CD4-positive, alpha-beta T cell treated with Interleukin-6 at 100 ng/mL for 8 hours (primary cell): ENCODE measurements around the gene TMEM151A.
"Not testable (repeated sequence)": the region's sequence is repeated elsewhere in the genome, so short reads cannot be mapped to it uniquely, and the experiment has no call there.

Experiments
- DNase-seq: peaks from one replicate; pipeline ENCODE4 v3.0.0-alpha.2; 2020; ENCODE audit warnings: mixed read lengths, low spot score

TMEM151A gene

DNA sequence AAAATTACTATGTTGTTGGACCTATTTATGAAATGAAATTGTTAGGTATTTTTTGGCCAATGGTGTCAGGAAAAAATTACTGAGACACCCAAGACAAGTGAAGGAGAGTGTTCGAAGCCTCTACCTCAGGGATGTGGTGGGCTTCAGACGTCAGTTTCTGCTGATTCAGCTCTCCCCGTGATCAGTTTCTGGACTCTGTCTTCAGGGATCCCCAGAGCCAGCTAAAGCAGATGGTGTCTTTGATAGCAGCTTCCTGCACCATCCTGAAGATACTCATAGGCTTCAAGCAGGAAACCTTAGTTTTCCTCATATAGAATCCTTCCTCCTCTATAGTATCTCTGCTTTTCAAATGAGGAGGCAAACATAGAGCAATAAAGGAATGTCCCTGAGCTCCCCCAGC lies 17.8 kb downstream of the TMEM151A start:
- DNase-seq = no peak

GRCh38 chr11:66310324-66310723 lies 18.6 kb downstream of the TMEM151A start:
- no peak for DNase-seq

DNA sequence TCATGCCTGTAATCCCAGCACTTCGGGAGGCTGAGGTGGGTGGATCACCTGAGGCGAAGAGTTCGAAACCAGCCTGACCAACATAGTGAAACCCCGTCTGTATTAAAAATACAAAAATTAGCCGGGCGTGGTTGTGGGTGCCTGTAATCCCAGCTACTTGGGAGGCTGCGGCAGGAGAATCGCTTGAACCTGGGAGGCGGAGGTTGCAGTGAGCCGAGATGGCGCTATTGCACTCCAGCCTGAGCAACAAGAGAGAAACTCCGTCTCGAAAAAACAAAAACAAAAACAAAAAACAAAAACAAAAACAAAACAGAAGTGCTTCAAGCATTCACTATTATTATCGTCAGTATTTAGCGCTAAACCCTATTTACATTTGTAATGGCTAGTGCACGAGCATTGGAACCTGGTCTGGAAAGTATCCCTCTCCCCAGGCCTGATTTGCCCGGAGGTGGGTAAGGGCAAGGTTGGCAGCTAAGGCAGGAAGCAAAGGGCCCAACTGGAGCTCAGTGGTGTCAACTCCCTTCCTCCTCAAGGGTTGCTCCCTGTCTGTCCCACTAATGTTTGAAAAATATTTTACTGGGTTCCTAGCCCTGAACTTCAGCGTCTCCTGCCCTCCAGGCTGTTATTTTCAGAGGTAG lies 19.2 kb downstream of the TMEM151A start:
- DNase-seq = not testable (repeated sequence)

DNA sequence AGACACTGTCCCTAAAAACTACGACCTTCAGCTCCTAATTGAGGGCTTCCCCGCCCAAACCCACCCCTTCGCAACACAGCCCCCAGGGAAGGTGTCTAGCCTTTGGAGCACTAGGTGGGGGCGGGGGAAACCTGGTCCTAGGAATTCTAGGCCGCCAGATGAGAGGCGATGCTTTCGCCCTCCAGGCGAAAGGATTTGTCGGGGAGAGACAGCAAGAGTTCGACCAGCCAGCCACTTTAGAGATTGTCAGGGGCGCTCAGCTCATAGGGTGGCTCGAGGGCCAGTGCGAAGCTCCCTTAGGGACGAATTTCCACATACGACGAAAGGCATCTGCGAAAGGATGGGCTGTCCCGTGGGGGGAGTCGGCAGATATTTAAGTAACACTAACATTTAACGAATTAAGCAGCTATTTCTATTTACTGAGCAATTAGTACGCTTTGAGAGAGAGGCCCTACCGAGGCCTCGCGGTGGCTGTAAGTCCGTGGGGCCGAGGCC lies 19.8 kb downstream of the TMEM151A start:
- DNase-seq = no peak

DNA sequence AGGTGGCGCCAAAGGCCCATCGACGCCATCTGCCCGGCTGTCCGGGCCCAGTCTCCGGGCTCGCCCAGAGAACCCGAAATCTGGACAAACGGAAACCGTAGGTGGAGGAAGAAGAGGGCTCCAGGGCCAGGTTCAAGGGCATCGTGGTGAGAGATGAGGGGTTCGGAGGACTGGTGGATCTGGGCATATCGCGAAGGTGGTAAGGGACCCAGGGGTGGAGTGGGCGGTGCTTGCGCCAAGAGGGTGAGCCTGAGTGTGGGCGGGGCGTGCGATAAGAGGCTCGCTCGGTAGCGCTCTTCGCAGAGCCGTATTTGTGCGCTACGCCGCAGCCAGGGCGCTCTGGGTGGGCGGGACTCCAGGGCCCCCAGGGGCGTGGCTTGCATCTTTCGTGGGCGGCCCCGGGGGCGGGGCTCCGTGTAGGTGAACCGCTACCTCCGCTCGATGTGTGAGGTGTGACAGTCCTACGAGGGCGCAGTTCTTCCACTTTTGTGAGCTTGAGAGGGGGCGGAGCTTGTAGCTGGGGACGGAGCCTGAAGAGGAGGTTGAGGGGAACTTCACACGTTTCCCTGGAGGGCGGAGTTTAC lies 20.4 kb downstream of the TMEM151A start:
- peak; percentile 99 for DNase-seq

DNA sequence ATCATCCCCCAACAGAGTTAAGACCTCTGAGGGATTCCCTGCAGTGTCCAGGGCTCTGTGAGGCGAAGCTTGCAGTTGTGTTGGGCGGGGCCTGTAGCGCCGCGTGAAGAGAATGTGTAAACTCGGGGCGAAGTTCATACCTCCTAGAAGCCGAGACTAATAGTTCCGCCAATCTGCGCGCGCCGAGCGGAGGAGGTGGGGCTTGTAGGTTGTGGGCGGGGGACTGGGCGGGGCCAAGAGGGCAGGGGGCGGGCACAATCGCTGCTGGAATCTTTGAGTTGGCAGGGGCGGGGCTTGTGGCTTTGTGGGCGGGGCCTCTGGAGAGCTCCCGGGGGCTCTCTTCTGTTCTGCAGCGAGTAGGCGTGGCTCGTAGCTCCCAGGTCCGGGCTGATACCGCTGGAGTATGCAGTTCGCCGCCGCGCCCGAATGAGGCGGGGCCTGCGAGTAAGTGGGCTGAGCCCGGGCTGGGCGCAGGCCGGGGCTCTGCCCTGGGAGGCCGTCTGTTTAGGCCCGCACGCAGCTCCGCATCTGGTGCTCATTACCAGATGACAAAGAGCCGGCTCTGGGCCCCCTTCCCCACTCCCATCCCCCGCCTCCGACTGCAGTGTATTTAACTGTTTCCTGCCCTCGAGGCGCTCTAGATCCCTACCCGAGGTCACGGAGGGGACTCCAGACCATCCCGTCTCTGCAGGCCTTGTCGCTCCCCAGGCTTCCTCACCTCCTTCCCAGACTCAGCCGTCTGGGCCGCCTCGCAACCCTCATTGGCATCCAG lies 21.0 kb downstream of the TMEM151A start:
- DNase-seq = peak; percentile 98

DNA sequence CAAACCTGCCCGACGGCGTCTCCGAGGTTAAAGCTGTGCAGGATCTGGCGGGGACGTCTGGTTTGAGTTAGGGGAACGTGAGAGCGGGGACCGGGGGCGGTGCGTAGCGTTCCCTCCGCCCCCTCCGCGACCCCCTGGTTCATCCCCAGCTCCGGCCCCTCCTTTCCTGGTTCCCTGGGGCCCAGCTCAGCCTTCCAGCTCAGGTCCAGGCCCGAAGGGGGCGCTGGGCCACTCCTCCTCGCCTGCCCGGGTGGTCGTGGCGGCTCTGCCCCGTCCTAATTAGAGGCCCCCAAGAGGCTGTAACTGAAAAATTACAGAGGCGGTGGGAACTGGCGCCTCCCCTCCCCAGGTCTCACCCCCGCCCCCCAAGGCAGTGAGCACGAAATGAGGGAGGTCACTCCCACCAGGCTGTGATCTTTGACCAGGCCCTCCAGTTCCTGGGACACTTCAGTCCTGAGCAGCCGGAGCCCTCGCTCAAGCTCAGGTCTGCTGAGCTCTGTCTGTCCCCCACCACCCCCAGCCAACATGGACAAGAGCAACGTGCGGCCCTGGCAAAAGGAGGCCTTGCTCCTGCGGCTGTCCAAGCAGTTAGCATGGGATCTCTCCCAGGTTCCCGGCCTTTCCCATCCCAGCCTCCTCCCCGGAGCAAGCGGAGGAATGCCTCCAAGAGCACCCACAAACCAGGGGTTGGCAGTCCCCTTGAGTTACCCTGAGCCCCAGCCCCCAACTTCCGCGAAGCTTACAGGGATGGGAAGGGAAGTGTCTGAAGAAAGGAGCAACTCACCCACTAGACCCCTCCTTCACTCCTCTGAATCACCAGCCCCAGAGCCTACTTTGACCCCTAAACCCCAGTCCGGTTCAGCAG lies 21.9 kb downstream of the TMEM151A start:
- DNase-seq = no peak

DNA sequence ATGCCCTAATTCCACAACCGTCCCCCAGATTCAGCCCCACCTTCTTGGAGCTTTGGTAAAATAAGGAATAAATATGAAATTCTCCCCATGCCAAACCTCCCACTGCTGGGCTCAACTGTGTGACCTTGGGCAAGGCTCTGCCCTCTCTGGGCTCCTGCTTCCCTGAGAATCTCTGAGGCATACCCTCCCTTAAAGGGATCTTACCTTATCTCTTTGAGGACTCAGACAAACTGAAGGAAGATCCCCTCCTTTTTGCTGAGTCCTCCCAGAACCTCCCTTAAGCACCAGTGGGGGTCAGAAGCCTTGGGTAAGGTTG lies 22.4 kb downstream of the TMEM151A start:
- DNase-seq = no peak

DNA sequence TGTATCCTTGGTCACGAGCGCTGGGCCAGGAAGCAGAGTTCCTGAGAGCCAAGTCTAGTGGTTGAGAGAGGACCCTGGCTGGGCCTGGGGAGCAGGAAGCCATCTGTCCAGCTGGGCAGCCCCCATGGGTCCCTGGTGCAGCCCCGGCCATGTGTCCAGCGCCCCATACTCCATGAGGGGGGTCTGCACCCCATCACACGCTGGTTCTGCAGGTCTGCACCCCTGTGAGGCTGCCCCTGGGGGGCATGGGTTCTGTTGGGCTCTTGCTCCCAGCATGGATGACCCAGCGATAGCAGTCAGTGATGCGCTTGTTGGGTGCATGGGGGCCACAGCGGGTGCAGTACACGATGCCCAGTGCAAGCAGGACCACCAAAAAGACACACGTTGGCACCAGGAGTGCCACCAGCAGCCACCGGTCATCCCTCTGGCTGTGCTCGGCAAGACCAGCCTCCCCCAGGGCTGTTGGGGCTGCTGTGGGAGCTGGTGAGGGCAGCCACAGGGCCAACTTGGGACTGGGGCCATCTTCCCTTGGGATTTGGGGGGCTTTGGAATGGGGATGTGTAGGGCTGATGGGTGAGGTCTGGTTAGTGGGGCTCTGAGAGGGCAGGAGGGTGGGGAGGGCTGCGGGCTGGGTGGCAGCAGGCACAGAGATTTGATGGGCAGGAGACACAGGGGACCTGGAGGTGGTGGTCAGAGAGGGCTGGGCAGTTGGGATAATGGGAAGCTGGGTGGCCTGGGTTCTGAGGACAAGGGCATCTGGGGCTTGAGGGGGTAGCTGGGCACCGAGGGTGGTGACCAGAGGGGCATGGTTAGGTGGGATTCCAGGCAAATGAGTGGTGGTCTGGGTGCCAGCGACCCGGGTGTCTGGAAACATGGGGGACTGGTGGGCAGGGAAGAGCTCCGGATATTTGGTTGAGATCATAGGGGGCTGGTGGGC lies 23.1 kb downstream of the TMEM151A start:
- no peak for DNase-seq

GRCh38 chr11:66315498-66315885 lies 23.8 kb downstream of the TMEM151A start:
- DNase-seq = no peak

GRCh38 chr11:66315921-66316811 lies 24.5 kb downstream of the TMEM151A start:
- DNase-seq = no peak

DNA sequence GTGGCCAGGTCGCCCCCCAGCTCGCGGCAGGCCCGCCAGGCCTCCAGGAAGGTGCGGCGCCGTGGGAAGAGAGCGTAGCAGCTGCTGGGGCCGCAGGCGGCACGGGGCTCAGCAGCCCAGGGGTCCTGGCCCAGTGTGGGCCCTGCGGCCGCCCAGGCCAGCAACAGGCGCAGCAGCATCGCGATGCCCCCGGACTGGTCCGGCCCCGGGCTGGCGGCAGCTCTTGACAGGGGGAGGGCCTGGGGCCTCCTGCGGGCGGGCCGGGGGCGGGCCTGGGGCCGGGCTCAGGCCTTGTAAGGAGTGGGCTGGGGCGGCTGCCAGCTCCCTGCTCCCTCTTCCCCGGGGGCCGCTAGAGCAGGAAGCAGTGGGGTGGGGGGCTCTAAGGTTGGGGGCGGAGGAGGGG lies 25.2 kb downstream of the TMEM151A start, which contains the start of gene CD248:
Gene CD248, minus strand, starts transcription at position 196 of the 403 bp plus-strand sequence. Its CDS starts 17 bp downstream, at position 179.
- DNase-seq = no peak

GRCh38 chr11:66317322-66317722 lies 25.6 kb downstream of the TMEM151A start:
- DNase-seq = peak; percentile 33

DNA sequence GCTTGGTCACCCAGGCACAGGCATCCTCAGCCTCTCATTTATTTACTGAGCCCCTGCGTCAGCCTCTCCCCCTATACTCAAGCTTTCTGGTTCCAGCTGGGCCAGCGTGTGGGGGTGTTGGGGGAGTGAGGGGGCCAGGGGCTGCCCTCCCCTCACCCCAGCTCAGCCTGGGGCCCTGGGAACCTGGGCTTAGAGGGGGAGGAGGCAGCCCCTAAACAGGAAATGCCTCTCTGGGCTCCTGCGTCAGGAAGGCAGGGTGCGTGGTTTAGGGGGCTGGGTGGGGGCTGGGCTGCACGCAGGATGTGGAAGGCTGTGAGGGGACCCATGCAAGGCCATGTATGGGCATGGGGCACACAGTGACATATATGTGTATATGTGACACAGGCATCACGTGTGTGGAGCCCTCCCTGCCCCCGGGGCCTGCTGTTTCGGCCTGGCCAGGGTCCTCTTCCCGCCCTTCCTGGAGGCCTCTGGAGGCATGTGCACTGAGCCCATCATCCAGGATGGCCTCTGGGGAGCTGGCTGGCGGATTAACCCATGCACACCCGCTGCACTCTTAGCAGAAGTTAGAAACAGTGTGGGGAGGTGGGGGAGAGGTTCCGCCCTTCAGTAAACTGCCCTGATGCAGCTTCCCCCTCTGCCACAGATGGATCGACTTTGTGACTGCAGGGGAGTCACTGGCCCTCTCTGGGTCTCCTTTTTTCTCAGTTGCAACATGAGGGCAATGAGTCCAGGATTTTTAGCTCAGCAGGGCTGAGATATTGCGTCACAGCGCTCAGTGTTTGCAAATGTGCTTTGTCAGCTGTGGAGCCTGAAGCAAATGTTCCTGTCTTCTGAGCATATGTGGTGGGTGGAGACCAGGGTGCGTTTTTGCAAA lies 26.3 kb downstream of the TMEM151A start:
- peak; percentile 68 for DNase-seq

GRCh38 chr11:66318600-66318970 lies 26.9 kb downstream of the TMEM151A start:
- no peak for DNase-seq

GRCh38 chr11:66320289-66320688 lies 28.6 kb downstream of the TMEM151A start:
- DNase-seq = not testable (repeated sequence)

- DNase-seq = not testable (repeated sequence)
Measured at GRCh38 chr11:66320748-66321147, 29.1 kb downstream of the TMEM151A start.

- DNase-seq = no peak
Measured at GRCh38 chr11:66321606-66322005, 29.9 kb downstream of the TMEM151A start.
